HFF-Myc (cell line): ENCODE measurements around the gene ADSS1.
A peak's percentile ranks its signal among the peaks of the same experiment; 100 is the strongest.

Experiments used
- DNase-seq: peaks from one replicate; pipeline ENCODE4 v3.0.0-alpha.2; 2011; ENCODE audit warnings: low read depth; ENCODE audit errors: extremely low read depth
- H3K4me3 ChIP-seq: replicated peaks from 2 replicates; pipeline ENCODE4 v1.5.1; 2011; ENCODE audit warnings: low read depth, mild to moderate bottlenecking, control low read depth, low read length
- CTCF ChIP-seq: IDR thresholded peaks from 2 replicates; pipeline ENCODE4 v1.5.1; 2012; ENCODE audit warnings: mild to moderate bottlenecking, low read depth, low read length, control low read depth; ENCODE audit errors: missing control alignments

Gene ADSS1

DNA sequence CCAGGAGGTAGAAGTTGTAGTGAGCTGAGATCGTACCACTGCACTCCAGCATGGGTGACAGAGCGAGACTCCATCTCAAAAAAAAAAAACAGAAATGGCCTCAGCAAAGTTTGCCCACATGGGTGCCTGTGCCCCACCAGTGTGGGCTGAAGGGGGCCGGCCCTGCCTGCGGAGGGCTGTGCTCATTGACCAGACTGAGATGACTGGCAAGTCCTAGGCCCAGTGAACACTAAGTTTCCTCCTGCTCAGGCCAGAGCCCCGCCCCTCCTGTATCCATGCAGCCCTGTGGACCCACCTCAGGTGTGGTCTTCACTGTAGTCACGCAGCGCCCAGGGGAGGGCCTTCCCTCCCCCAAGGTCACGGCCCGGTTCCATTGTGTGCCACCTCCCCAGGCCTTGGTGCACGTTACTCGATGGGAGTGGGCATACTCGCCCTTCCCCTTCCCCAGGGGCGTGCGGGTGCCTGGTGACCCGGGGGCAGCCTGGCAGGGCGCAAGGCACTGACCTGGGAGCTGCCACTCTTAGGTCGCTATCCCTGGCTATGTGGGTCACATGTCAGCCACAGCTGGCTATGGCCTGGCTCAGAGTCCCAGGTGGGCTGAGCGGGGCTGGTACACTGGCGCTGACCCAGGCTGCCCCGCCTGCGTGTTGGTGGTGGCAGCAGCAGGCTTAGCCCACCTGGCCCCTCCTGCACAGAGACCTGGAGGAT lies 18.5 kb upstream of the ADSS1 start:
- H3K4me3 ChIP-seq: no peak overlapping the region
- TF ChIP-seq CTCF: no peak
- no peak for DNase-seq

GRCh38 chr14:104706733-104707607 lies 17.1 kb upstream of the ADSS1 start:
- TF ChIP-seq CTCF: no peak
- H3K4me3 ChIP-seq: no peak overlapping the region
- no peak for DNase-seq

DNA sequence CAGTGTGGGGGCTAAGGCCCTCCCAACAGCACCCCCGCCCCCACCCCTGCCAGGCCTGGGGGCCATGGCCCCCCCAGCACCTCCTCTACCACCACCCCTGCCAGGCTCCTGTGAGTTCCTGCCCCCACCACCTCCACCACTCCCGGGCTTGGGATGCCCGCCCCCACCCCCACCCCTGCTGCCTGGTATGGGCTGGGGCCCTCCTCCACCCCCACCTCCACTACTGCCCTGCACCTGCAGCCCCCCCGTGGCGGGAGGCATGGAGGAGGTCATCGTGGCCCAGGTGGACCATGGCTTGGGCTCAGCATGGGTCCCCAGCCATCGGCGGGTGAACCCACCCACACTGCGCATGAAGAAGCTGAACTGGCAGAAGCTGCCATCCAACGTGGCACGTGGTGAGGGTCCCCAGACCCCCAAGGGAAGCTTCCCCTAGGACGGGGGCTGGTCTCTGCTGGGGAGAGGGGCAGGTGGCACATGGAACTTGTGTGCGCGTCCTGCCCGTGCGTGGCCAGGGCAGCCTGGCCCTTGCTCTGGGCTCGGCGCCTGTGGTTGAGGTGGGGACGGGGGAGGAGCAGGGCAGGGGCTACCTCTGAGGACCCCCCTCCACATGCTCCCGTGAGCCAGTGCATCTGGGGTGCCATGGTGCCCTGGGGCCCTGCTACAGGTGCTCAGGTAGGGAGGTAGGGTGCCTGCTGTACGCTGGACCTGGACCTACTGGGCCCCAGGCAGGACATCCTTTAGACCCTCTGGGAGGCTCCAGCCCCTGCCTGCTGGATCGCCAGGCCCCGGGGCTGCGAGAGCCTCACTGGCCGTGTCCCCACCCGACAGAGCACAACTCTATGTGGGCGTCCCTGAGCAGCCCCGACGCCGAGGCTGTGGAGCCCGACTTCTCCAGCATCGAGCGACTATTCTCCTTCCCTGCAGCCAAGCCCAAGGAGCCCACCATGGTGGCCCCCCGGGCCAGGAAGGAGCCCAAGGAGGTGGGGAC lies 16.1 kb upstream of the ADSS1 start:
- no peak overlapping the region for H3K4me3 ChIP-seq
- DNase-seq: no peak
- TF ChIP-seq CTCF: no peak

DNA sequence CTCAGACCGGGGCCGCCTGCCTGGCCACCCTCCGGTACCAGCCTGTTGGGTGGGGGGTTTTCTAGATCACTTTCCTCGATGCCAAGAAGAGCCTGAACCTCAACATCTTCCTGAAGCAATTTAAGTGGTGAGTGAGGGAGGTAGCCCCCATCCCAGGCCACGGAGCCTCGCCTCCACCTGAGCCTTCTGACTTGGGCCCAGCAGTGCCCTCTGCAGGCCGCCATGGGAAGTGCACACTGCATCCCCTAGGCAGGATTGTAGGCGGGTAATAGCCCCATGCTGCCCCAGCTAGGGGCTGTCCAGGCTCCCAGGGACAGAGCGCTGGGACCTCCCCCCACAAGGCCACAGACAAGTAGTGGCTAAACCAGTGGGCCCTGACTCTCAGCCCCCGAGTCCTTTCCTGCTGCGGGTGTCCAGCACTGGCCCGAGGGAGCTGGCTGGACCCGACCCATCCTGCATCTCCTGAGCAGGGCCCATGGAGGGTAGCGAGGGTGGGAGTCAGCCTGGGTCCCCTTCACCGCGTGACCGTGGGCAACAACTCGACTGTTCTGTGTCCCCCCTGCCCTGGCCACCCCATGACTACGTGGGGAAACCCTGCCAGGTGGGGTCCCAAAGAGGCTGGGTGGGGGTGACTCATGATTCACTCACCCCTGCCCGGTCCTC lies 15.3 kb upstream of the ADSS1 start:
- H3K4me3 ChIP-seq: no peak overlapping the region
- DNase-seq: no peak
- TF ChIP-seq CTCF: peak; percentile 99

GRCh38 chr14:104709387-104710039 lies 14.5 kb upstream of the ADSS1 start:
- no peak for TF ChIP-seq CTCF
- DNase-seq: no peak
- H3K4me3 ChIP-seq: no peak overlapping the region
